Brain microvascular endothelial cell (primary cell): ENCODE measurements around the gene DENND6B.

Experiments used
- DNase-seq: peaks from one replicate; pipeline ENCODE4 v3.0.0-alpha.2; 2020
- H3K27ac ChIP-seq: fragments of 250-450 bp; sonication (Bioruptor Pico); 2 replicates; pipeline ENCODE4 v1.5.1; 2020; ENCODE audit warnings: mild to moderate bottlenecking, moderate library complexity
- H3K27me3 ChIP-seq: fragments of 250-450 bp; sonication (Bioruptor Pico); replicated peaks from 2 replicates; pipeline ENCODE4 v1.5.1; 2020; ENCODE audit warnings: mild to moderate bottlenecking
- H3K36me3 ChIP-seq: fragments of 250-450 bp; sonication (Bioruptor Pico); replicated peaks from 2 replicates; pipeline ENCODE4 v1.5.1; 2020; ENCODE audit warnings: mild to moderate bottlenecking
- H3K4me3 ChIP-seq: 2 replicates; pipeline ENCODE4 v1.5.1; 2011; ENCODE audit warnings: low read depth, mild to moderate bottlenecking, control low read depth, low read length, moderate library complexity
- in situ Hi-C: cut with HindIII; loops from 2 replicates; pipeline ENCODE4 v1.10.0; 2017; ENCODE audit warnings: low sequenced_read_pairs, low pct_ligation_motif_present
- TF ChIP-seq, protein P1 (sequence below): IDR thresholded peaks from 2 replicates; pipeline ENCODE4 v1.5.1; 2011; ENCODE audit warnings: low read depth, mild to moderate bottlenecking, moderate library complexity, low read length, control low read depth, inconsistent platforms; ENCODE audit errors: missing control alignments

DENND6B gene

GRCh38 chr22:50303515-50303847 lies 23.3 kb downstream of the DENND6B start:
- Histone ChIP-seq H3K4me3 (no peak overlapping the region), H3K27me3 (no peaks in the 10 kb centered on the region), H3K36me3 (peaks cover 8% of the 10 kb centered on the region), H3K27ac (no peak overlapping the region)
- TF ChIP-seq, protein P1, sequence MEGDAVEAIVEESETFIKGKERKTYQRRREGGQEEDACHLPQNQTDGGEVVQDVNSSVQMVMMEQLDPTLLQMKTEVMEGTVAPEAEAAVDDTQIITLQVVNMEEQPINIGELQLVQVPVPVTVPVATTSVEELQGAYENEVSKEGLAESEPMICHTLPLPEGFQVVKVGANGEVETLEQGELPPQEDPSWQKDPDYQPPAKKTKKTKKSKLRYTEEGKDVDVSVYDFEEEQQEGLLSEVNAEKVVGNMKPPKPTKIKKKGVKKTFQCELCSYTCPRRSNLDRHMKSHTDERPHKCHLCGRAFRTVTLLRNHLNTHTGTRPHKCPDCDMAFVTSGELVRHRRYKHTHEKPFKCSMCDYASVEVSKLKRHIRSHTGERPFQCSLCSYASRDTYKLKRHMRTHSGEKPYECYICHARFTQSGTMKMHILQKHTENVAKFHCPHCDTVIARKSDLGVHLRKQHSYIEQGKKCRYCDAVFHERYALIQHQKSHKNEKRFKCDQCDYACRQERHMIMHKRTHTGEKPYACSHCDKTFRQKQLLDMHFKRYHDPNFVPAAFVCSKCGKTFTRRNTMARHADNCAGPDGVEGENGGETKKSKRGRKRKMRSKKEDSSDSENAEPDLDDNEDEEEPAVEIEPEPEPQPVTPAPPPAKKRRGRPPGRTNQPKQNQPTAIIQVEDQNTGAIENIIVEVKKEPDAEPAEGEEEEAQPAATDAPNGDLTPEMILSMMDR, result no peak
- in situ Hi-C loops, result no loop called here
- DNase-seq, result no peak

DNA sequence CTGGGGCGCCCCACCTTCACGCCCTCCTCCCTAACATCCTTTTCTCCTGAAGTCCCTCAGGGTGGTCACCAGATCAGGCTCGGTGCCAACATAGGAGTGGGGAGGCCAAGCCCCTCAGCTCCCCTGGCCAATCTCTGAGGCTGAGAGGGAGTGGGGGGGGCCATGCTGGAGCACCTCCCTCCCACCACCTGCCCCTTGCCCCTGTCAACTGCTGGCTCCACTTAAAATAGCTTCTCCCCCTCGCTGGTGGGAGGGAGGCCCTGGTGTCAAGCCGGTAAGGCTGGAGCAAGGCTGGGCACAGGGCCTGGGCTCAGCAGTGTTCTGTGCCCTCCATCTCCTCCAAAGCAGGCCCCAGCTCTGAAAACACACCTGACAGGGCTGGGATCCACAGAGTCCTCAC lies 24.2 kb downstream of the DENND6B start:
- H3K4me3 ChIP-seq, result no peak overlapping the region
- no peak for DNase-seq
- no peaks in the 10 kb centered on the region for H3K27me3 ChIP-seq
- in situ Hi-C loops, result no loop called here
- peaks cover 8% of the 10 kb centered on the region for H3K36me3 ChIP-seq
- TF ChIP-seq, protein P1, result no peak
- no peak overlapping the region for H3K27ac ChIP-seq

DNA sequence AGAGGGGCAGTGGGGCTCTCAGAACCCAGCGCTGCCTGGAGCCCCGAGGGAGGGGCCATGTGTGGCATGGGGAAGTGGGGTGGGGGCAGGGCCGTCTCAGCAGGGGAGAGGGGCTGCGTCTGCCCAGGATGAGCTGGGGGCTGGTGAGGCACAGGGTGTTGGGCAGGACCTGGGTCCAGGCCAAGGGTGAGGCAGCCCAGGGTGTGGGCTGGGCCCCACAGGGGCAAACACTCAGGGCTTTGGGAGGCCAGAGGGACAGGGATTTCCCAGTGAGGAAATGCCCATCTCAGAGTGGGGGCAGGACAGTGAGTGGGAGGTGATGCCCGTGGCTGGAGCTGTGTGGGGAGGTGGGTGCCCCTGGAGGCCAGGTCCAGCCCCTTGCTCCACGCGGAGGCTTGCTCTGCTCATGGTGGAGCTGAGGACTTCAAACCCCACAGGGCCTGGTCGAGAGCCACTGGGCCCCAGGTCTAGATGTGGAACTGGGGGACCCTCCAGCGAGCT lies 24.7 kb downstream of the DENND6B start:
- H3K4me3 ChIP-seq, result no peak overlapping the region
- H3K27ac ChIP-seq, result no peak overlapping the region
- no peak for DNase-seq
- no peaks in the 10 kb centered on the region for H3K27me3 ChIP-seq
- in situ Hi-C loops, result no loop called here
- peaks cover 8% of the 10 kb centered on the region for H3K36me3 ChIP-seq
- TF ChIP-seq, protein P1, result no peak

DNA sequence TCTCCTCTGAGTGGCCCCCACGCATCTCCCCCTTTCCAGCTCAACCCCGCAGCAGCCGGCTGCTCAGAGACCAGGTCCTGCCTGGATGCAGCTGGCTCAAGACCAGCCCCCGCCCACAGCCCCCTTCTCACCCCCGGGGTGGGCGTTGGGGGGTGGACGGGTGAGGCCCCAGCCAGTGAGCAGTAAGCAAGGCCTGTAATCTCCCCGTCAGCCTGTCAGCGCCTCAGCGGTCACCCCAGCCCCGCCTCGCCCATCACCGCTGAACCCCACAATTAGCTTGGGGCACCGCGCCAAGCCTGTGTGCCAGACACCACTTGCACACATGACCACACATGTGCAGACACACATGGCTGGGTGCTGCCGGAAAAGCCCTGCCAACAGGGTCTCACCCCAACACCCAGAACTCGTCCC lies 25.2 kb downstream of the DENND6B start:
- Histone ChIP-seq H3K27ac (no peak overlapping the region), H3K27me3 (no peaks in the 10 kb centered on the region), H3K4me3 (no peak overlapping the region), H3K36me3 (peaks cover 8% of the 10 kb centered on the region)
- in situ Hi-C loops, result no loop called here
- no peak for DNase-seq
- TF ChIP-seq, protein P1, result no peak

DNA sequence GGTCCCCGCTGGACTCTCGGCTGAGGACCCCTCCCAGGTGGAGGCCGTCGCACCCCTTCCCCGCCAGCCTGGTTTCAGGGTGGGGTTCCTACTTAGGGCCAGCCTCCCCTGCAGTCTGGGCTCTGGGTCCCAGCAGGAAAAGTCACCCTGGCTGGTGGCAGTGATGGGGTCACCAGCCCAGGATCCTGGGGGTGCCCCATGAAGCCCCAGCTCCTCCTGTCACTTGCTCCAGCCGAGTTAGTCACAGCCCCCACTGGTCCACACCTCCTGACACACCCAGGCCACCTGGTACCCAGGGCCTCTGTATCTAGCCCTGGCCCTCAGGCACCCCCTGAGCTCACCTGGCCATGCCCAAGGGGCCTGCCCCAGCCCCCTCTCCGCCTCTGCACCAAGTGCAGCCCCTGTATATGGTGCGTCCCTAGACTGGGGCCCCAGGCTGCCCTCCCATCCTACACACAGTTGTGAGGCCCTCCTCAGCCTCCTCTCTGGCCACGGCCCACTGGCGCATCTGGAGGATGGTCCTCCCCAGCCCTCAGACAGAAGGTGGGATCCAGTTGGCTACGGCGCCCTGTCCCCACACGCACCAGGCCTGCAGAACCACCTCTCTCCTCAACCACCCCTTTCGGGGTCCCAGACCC lies 26.1 kb downstream of the DENND6B start:
- Histone ChIP-seq H3K36me3 (peaks cover 8% of the 10 kb centered on the region), H3K4me3 (no peak overlapping the region)
- DNase-seq, result no peak

More for the DNA sequence above, 26.1 kb downstream of the DENND6B start:
- in situ Hi-C loops, result no loop called here
- TF ChIP-seq, protein P1, result no peak
- Histone ChIP-seq H3K27ac (no peak overlapping the region), H3K27me3 (no peaks in the 10 kb centered on the region)
